Chondrocyte (in vitro differentiated cells): Measurements from ENCODE around the gene ABCC3. TPM values are rescaled to one million over a fixed set of nuclear protein-coding genes. Genes with fewer than 3 reads are reported as not detected.
A peak's percentile ranks its signal among the peaks of the same experiment; 100 is the strongest.

Experiments used
- DNase-seq: peaks from one replicate; pipeline ENCODE4 v3.0.0; 2021; ENCODE audit warnings: mixed read lengths, low spot score
- H3K27ac Mint-ChIP-seq: one replicate; pipeline ENCODE4 v1.8.0; 2021; ENCODE audit warnings: mild to moderate bottlenecking, moderate library complexity, mixed read lengths; ENCODE audit not compliant: unreplicated experiment
- H3K27me3 Mint-ChIP-seq: 2 replicates; pipeline ENCODE4 v1.8.0; 2021; ENCODE audit warnings: low read depth, mixed read lengths
- H3K36me3 Mint-ChIP-seq: 2 replicates; pipeline ENCODE4 v1.8.0; 2021; ENCODE audit warnings: low read depth, mixed read lengths
- H3K4me1 Mint-ChIP-seq: 2 replicates; pipeline ENCODE4 v1.8.0; 2021; ENCODE audit warnings: low read depth, mild to moderate bottlenecking, mixed read lengths
- H3K4me3 Mint-ChIP-seq: one replicate; pipeline ENCODE4 v1.8.0; 2021; ENCODE audit warnings: mild to moderate bottlenecking, moderate library complexity, mixed read lengths; ENCODE audit not compliant: unreplicated experiment
- H3K9me3 Mint-ChIP-seq: 2 replicates; pipeline ENCODE4 v1.8.0; 2021; ENCODE audit warnings: low read depth, mixed read lengths
- CTCF ChIP-seq: fragments of 200-600 bp; sonication (generic); IDR thresholded peaks from 2 replicates; pipeline ENCODE4 v1.5.0; 2021; ENCODE audit warnings: antibody characterized with exemption, mild to moderate bottlenecking, moderate library complexity
- total RNA-seq: library from RNA; stranded (reverse); gene quantifications from 3 replicates; pipeline ENCODE4 v1.2.1, GENCODE V29; 2021

Gene ABCC3
- total RNA-seq, 1 donor from 2014 or later, result 2.8 TPM

- Mint-ChIP-seq H3K27me3 (peaks cover 3% of the 10 kb centered on the region), H3K27ac (no peak overlapping the region), H3K4me3 (no peak overlapping the region), H3K4me1 (peaks cover 50% of the 10 kb centered on the region), H3K36me3 (no peaks in the 10 kb centered on the region), H3K9me3 (no peaks in the 10 kb centered on the region)
- DNase-seq, result no peak
- no peak for TF ChIP-seq CTCF
Measured at GRCh38 chr17:50635732-50635981, 976 bp downstream of the ABCC3 start.

- no peak overlapping the region for H3K27ac Mint-ChIP-seq
Measured at GRCh38 chr17:50635982-50636803, 1.5 kb downstream of the ABCC3 start.

GRCh38 chr17:50636804-50637195 lies 2.1 kb downstream of the ABCC3 start:
- Mint-ChIP-seq H3K27me3 (peaks cover 3% of the 10 kb centered on the region), H3K4me1 (peaks cover 57% of the 10 kb centered on the region), H3K27ac (no peak overlapping the region), H3K4me3 (no peak overlapping the region), H3K36me3 (no peaks in the 10 kb centered on the region), H3K9me3 (no peaks in the 10 kb centered on the region)
- no peak for DNase-seq
- no peak for TF ChIP-seq CTCF

More at GRCh38 chr17:50635982-50636803, 1.5 kb downstream of the ABCC3 start:
- peaks cover 3% of the 10 kb centered on the region for H3K27me3 Mint-ChIP-seq
- peaks cover 55% of the 10 kb centered on the region for H3K4me1 Mint-ChIP-seq
- no peak for TF ChIP-seq CTCF
- no peaks in the 10 kb centered on the region for H3K36me3 Mint-ChIP-seq
- no peaks in the 10 kb centered on the region for H3K9me3 Mint-ChIP-seq
- DNase-seq, result no peak
- no peak overlapping the region for H3K4me3 Mint-ChIP-seq

- peaks cover 3% of the 10 kb centered on the region for H3K27me3 Mint-ChIP-seq
- H3K36me3 Mint-ChIP-seq, result no peaks in the 10 kb centered on the region
- TF ChIP-seq CTCF, result no peak
- peaks cover 58% of the 10 kb centered on the region for H3K4me1 Mint-ChIP-seq
- peak overlapping the region; percentile 96 for H3K27ac Mint-ChIP-seq
- DNase-seq, result no peak
- H3K4me3 Mint-ChIP-seq, result no peak overlapping the region
- no peaks in the 10 kb centered on the region for H3K9me3 Mint-ChIP-seq
Measured at GRCh38 chr17:50637829-50638605, 3.3 kb downstream of the ABCC3 start.

GRCh38 chr17:50638606-50638965 lies 3.9 kb downstream of the ABCC3 start:
- no peak for TF ChIP-seq CTCF
- no peak for DNase-seq

More at GRCh38 chr17:50638606-50638965, 3.9 kb downstream of the ABCC3 start:
- H3K36me3 Mint-ChIP-seq, result no peaks in the 10 kb centered on the region
- no peaks in the 10 kb centered on the region for H3K9me3 Mint-ChIP-seq
- H3K27ac Mint-ChIP-seq, result peak overlapping the region; percentile 96
- peaks cover 63% of the 10 kb centered on the region for H3K4me1 Mint-ChIP-seq
- peaks cover 2% of the 10 kb centered on the region for H3K27me3 Mint-ChIP-seq
- no peak overlapping the region for H3K4me3 Mint-ChIP-seq
